ENCODE data around the gene FNDC8.
A peak's percentile ranks its signal among the peaks of the same experiment; 100 is the strongest.
"Not testable (repeated sequence)": the region's sequence is repeated elsewhere in the genome, so short reads cannot be mapped to it uniquely, and the experiment has no call there.

The FNDC8 gene

DNA sequence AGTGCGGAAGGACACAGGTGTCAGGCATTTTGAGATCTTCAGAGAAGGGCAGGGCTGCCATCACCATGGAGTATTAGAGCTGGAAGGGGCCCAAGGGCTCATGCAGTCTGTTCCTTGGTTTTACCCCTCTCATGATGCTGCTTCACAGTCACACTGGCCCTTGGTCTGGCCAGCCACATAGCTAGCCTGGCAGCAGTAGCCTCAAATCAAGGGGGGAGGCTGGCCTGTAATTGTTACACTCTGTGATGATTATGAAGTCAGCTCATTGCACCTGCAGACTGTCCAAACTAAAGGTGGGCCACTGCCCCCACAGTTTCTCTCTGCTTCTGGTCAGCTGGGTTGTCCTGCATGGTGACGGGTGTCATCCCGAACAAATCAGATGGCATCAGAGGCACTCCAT, at the start of gene FNDC8:
TSS of gene FNDC8 (plus strand) at position 301 of the 400 bp plus-strand sequence. CDS start at position 380, 79 bp downstream.
- no peak for DNase-seq

DNA sequence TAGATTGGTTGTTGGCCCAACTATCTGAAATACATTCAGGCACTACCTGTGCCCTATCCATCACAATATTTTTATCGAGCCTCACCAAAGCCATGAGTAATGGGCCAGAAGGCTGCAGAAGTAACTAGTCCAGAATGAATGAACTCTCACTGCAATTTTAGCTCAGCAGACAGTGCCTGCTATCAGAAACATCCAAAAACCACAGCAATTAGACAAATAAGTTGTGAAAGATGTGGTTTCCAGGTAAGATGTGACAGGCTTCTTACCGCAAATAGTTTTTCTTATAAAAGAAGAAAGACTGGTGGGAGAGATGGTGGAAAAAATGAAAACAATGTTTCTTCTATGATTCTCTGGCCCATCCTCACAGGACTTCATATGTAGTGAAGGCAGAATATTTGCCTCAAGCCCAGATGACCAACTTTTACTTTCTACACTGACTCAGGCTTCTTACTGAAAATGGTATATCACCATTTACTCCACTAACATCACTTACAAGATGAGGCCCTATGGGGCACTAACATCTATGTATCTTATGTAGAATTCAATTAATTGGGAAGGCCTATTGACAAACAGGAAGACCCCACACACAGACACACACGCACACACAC, 48.1 kb upstream of the FNDC8 start:
- DNase-seq: no peak

- no peak for DNase-seq
These were observed 47.3 kb upstream of the FNDC8 start for GRCh38 chr17:35073991-35074627.

DNA sequence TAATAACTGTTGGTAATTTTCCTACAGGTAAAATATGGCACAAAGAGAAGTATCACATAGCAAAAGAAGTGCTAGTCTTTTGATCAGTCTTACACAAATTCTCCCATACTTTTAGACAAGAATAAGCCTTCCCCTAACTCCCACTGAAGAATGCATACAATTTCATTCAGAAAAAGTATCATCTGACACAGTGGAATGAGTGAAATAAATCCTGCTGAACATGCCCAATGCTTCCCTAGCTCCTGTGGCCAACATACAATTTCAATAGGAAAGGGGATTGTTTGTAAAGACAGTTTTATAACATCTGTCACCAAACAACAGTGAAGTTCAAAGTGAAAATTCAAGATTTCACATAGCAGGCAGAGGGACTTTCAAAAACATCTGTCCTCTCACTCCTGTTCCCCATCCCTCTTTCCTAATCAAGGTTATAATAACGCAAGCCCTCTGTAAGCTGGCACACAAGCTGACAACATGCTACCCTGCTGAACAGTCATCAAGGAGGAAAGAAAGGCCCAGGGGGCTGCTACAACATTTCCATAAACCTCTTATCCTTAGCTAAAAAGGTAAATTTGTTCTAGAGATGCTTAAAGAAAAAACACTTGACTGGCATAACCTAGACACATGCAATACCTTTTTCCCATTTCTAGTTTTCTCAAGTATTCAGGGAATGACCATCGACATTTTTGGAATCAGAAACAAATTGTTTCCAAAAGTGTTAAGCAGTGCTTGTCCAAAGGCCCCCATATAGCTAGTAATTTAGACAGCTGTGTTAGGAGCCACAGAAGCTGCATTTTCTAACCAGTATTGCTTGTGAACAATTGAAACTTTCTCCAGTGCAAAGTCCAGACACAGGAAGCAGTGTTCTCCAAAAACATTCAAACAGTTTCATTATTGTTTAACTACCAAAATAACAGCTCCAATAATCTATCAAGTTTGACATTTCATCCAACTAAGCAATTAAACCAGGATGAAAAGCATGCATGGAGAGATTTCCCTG, 46.4 kb upstream of the FNDC8 start:
- DNase-seq: no peak

DNA sequence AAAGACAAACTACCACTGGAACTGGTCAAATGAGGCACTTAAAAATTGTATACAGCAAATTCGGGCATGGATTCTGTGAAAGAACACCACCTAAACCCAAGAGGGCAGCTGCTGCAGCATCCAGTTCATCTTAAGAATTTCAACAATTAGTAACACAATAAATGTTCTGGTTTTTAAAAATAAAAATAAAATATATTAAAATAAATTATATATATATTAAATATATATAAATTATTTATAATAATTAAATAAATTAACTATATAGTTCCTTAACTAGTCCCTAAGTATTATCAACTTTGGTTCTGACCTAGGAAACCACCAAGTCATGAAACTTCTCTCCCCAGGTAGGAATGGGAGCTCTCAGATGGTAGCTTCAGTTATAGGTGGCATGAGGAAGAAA, 44.5 kb upstream of the FNDC8 start:
- DNase-seq: no peak

GRCh38 chr17:35079547-35080423, 41.6 kb upstream of the FNDC8 start:
- no peak for DNase-seq

DNA sequence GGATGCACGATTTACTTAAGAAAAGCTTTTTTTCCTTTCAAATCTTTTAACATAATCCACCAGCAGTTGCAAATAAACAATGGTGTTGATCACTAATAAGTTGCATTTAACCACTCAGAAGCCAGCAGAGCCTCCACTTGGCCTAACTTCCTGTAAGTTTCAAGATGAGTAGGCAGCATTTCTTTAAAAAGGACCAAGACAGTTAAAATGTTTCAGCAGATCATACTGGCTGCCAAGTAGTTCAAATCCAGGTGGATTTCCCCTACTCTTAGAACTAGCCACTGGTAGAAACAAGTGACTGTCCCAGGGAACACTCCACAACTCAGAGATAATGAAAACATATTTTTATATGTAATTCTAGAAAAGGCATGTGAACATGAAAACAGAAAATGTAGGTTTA, 40.9 kb upstream of the FNDC8 start:
- DNase-seq: no peak

- DNase-seq: no peak
These were observed 39.8 kb upstream of the FNDC8 start for GRCh38 chr17:35081638-35082037.

- peak; percentile 70 for DNase-seq
These were observed 39.2 kb upstream of the FNDC8 start for GRCh38 chr17:35082073-35082657.

DNA sequence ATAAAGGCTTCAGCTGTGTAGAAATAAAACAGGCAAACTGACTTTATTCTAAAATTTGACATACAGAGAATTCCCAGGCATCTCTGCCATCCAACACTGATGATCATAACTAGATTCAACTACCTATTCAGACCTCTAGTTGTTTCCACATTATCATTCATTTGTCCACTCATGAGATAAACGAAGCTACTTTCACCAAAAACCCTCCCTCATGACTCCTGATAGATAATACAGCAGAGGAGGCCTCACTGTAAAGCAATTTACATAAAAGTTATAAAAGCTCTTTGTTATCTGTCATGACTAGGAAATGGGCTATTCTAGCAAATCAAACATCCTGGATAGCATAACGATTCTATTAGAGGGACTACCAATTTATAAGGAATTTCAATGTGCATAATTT, 38.3 kb upstream of the FNDC8 start:
- no peak for DNase-seq

- no peak for DNase-seq
These were observed 36.4 kb upstream of the FNDC8 start for GRCh38 chr17:35084987-35085386.

DNA sequence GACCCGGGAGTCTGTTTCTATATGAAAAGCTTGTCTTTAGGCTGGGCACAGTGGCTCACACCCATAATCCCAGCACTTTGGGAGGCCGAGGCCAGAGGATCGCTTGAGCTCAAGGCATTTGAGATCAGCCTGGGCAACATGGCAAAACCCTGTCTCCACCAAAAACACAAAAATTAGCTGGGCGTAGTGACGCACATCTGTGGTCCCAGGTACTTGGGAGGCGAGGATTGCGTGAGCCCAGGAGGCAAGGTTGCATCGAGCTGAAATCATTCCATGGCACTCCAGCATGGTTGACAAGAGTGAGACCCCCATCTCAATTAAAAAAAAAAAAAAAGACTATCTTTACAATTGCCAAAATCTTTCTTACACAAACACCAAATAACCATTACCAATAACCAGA, 35.3 kb upstream of the FNDC8 start:
- no peak for DNase-seq

DNA sequence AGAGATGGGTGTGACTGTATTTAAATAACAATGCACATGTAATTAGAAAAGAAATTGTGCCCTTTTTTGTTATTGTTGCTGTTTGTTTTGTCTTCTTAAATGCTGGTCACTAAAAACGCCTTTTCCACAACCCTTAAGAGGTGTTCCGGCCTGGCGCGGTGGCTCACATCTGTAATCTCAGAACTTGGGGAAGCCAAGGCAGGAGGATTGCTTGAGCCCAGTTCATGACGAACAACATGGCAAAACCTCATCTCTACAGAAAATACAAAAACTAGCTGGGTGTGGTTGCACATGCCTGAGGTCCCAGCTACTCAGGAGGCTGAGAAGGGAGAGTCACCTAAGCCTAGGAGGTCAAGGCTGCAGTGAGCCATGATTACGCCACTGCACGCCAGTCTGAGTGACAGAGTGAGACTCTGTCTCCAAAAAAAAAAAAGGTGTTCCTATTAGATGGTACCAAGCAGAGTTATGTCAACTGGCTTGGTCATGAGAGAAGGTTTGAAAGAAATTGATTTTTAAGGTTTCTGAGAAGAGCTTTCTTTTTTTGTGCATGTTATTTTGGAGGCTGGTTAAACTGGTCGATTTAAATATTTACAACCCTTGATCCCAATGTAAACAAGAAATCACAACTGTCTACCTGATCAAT, 34.4 kb upstream of the FNDC8 start:
- DNase-seq: no peak

DNA sequence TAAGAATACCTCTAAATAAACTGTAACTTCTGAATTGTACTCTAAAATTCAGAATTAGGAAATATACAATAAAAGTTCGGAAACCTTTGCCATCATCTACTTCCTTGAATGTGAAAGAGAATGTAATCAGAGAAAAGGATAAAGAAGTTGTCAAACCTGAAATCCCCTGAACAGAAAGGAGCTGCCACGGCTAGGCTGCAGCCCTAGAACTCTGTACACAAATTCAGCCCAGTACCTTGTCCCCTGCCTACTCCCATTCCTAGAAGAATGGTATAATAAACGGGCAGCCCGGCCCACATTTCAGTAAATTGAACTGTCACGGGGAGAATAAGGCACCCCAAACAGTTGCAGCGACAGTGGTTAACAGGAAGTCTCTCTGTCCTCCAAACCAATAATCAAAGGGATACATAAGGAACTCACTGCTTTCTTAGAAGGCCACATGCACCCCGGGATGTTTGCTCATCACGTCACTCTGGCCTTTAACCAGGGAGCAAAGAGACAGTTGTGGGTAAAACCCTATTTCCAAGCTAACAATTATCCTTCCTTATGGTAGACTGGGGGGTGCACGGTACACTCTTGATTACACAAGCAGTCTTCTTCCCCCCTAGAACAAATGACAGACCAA, 33.6 kb upstream of the FNDC8 start:
- DNase-seq: no peak

GRCh38 chr17:35088356-35088880, 33.0 kb upstream of the FNDC8 start:
- no peak for DNase-seq

GRCh38 chr17:35088881-35089585, 32.4 kb upstream of the FNDC8 start:
- peak; percentile 69 for DNase-seq

GRCh38 chr17:35089586-35090296, 31.7 kb upstream of the FNDC8 start:
- no peak for DNase-seq

GRCh38 chr17:35090707-35091106, 30.7 kb upstream of the FNDC8 start:
- not testable (repeated sequence) for DNase-seq

- DNase-seq: no peak
These were observed 26.5 kb upstream of the FNDC8 start for GRCh38 chr17:35094902-35095301.

DNA sequence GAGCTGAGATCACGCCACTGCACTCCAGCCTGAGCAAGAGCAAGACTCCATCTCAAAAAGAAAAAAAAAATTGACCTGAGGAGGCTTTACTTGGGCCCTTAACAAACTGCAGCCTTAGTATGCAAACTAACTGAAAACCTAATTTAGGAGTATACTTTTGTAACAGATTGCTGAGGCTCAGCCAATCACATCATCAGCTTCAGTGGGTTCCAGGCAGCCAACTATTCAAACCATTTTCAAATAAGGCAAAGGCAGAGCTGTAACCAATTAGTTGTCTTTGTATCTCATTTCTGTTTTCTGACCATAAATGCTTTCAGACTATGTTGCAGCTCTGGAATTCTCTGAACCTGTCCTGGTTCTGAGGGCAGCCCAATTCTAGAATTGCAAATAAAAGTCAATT, 25.7 kb upstream of the FNDC8 start:
- DNase-seq: no peak
